LoVo (cell line): ENCODE measurements around the gene RNF13.
"Not testable (repeated sequence)": the region's sequence is repeated elsewhere in the genome, so short reads cannot be mapped to it uniquely, and the experiment has no call there.

Source experiments
- DNase-seq: peaks from one replicate; pipeline ENCODE4 v3.0.0-alpha.2; 2016; ENCODE audit warnings: low spot score

RNF13 gene

GRCh38 chr3:149801195-149801594 is 11.8 kb upstream of the RNF13 start:
- no peak for DNase-seq

- DNase-seq, result no peak
Observed at GRCh38 chr3:149801639-149802038, 11.4 kb upstream of the RNF13 start.

GRCh38 chr3:149806171-149806778 is 6.7 kb upstream of the RNF13 start:
- DNase-seq, result no peak

GRCh38 chr3:149808209-149808829 is 4.7 kb upstream of the RNF13 start:
- DNase-seq, result peak; percentile 72

GRCh38 chr3:149809699-149810098 is 3.3 kb upstream of the RNF13 start:
- no peak for DNase-seq

GRCh38 chr3:149810846-149811245 is 2.2 kb upstream of the RNF13 start:
- DNase-seq, result no peak

GRCh38 chr3:149812165-149812605 is 830 bp upstream of the RNF13 start:
- DNase-seq, result no peak

GRCh38 chr3:149813367-149814281 is 609 bp downstream of the RNF13 start:
- DNase-seq, result peak; percentile 26

- DNase-seq, result no peak
Observed at GRCh38 chr3:149815321-149815720, 2.3 kb downstream of the RNF13 start.

- DNase-seq, result no peak
Observed at GRCh38 chr3:149815728-149816127, 2.7 kb downstream of the RNF13 start.

GRCh38 chr3:149816311-149816710 is 3.3 kb downstream of the RNF13 start:
- no peak for DNase-seq

- DNase-seq, result no peak
Observed at GRCh38 chr3:149816986-149817385, 4.0 kb downstream of the RNF13 start.

- DNase-seq, result no peak
Observed at GRCh38 chr3:149819432-149819831, 6.4 kb downstream of the RNF13 start.

- DNase-seq, result peak; percentile 22
Observed at GRCh38 chr3:149820183-149820582, 7.2 kb downstream of the RNF13 start.

- DNase-seq, result no peak
Observed at GRCh38 chr3:149826636-149827035, 13.6 kb downstream of the RNF13 start.

GRCh38 chr3:149828390-149828789 is 15.4 kb downstream of the RNF13 start:
- no peak for DNase-seq

- DNase-seq, result not testable (repeated sequence)
Observed at GRCh38 chr3:149829631-149830030, 16.6 kb downstream of the RNF13 start.

- no peak for DNase-seq
Observed at GRCh38 chr3:149830902-149831301, 17.9 kb downstream of the RNF13 start.

- no peak for DNase-seq
Observed at GRCh38 chr3:149831321-149831720, 18.3 kb downstream of the RNF13 start.

- no peak for DNase-seq
Observed at GRCh38 chr3:149832086-149832485, 19.1 kb downstream of the RNF13 start.

- no peak for DNase-seq
Observed at GRCh38 chr3:149833241-149833640, 20.2 kb downstream of the RNF13 start.

- DNase-seq, result not testable (repeated sequence)
Observed at GRCh38 chr3:149838491-149838890, 25.5 kb downstream of the RNF13 start.

- not testable (repeated sequence) for DNase-seq
Observed at GRCh38 chr3:149839469-149839868, 26.5 kb downstream of the RNF13 start.
